ENCODE results near the gene BTAF1.
"Not testable (repeated sequence)": the region's sequence is repeated elsewhere in the genome, so short reads cannot be mapped to it uniquely, and the experiment has no call there.

The BTAF1 gene

DNA sequence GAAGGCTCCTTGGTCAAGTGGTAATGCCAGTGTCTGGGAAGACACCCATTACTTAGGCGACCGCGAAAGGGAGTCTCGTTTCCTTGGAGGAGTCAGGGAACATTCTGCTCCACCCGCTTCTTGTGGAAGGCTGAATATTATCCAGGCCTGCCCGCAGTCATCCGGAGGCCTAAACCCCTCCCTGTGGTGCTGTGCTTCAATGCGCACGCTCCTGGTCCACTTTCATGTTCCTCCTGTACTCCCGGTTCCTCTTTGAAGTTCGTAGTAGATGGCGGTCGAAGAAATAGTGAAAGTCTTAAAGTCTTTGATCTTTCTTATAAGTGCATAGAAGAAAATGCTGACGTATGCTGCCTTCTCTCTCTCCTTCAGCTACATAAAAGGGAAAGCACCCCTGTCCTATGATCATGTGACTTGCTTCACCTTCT is 29.3 kb upstream of the BTAF1 start:
- not testable (repeated sequence) for H3K4me3 ChIP-seq (ENCODE audit: insufficient read depth in 1 of 2, low read depth in 1 of 2, low read length in 2 of 2); H3K23ac ChIP-seq (ENCODE audit: low read length in 2 of 2); H2BK12ac ChIP-seq (ENCODE audit: low read length in 2 of 2); H2BK120ac ChIP-seq (ENCODE audit: low read depth, low read length); DNase-seq; H4K8ac ChIP-seq (ENCODE audit: low read length); H3K4me2 ChIP-seq (ENCODE audit: low read length, poor library complexity, severe bottlenecking); H3K27me3 ChIP-seq (ENCODE audit: control insufficient read depth in 1 of 2, insufficient read depth in 1 of 2, low read length in 2 of 2); H3K9ac ChIP-seq (ENCODE audit: low read length); H2AFZ ChIP-seq (ENCODE audit: low read depth, low read length); H2AK5ac ChIP-seq (ENCODE audit: low read length, severe bottlenecking); H3K27ac ChIP-seq (ENCODE audit: low read length, poor library complexity, severe bottlenecking); H2BK5ac ChIP-seq (ENCODE audit: low read depth, low read length, poor library complexity, severe bottlenecking); H3K79me1 ChIP-seq (replicated peaks; ENCODE audit: low read length, poor library complexity, severe bottlenecking); H3K36me3 ChIP-seq (ENCODE audit: control insufficient read depth in 1 of 2, insufficient read depth in 2 of 2, low read depth in 1 of 2, low read length in 2 of 2); H3K4me1 ChIP-seq (ENCODE audit: control insufficient read depth, insufficient read depth, low read depth, low read length); H3K9me3 ChIP-seq (ENCODE audit: control insufficient read depth, low read length); H2BK15ac ChIP-seq (ENCODE audit: low read depth, poor library complexity, severe bottlenecking); H3K18ac ChIP-seq (ENCODE audit: low read depth in 1 of 2, low read length in 2 of 2); H3K14ac ChIP-seq (ENCODE audit: low read length in 2 of 2); H3K4ac ChIP-seq (ENCODE audit: low read depth in 1 of 2, low read length in 2 of 2); H4K91ac ChIP-seq (ENCODE audit: low read length)
- WGBS = 92% methylated on average over 10 of the region's 14 CpGs

DNA sequence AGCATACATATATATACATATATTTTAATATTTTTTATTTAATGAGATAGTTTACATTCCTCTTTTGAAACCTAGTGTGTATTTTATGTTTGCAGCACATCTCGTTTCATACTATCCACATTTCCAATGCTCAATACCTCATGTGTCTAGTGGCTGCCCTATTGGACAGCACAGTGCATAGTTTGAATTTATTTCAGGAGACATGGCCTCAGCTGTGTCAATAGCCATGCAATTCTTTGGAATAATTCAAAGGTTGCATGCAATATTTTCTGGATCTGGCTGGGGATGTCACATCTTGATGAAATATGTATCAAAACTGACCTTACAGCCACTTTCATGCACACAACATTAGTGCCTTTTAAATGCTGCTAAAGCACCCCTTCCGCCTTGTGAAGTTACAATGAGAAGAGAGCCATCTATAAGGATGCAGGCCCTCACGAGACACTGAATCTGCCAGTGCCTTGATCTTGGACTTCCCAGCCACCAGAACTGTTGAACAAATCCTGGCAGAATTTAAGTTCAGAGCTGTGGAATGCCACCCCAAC is 27.3 kb upstream of the BTAF1 start:
- DNase-seq = no peak
- Histone ChIP-seq H3K4me1 (ENCODE audit: control insufficient read depth, insufficient read depth, low read depth, low read length) (peaks cover 2% of the 10 kb centered on the region), H3K27ac (ENCODE audit: low read length, poor library complexity, severe bottlenecking) (no peak overlapping the region), H3K23ac (ENCODE audit: low read length in 2 of 2) (no peak overlapping the region), H3K9me3 (ENCODE audit: control insufficient read depth, low read length) (no peaks in the 10 kb centered on the region), H2AFZ (ENCODE audit: low read depth, low read length) (no peak overlapping the region), H2BK120ac (ENCODE audit: low read depth, low read length) (no peak overlapping the region), H3K79me1 (replicated peaks; ENCODE audit: low read length, poor library complexity, severe bottlenecking) (no peaks in the 10 kb centered on the region), H2AK5ac (ENCODE audit: low read length, severe bottlenecking) (no peak overlapping the region), H3K27me3 (ENCODE audit: control insufficient read depth in 1 of 2, insufficient read depth in 1 of 2, low read length in 2 of 2) (no peaks in the 10 kb centered on the region), H3K4ac (ENCODE audit: low read depth in 1 of 2, low read length in 2 of 2) (no peak overlapping the region), H3K14ac (ENCODE audit: low read length in 2 of 2) (no peak overlapping the region), H3K4me2 (ENCODE audit: low read length, poor library complexity, severe bottlenecking) (no peak overlapping the region), H2BK15ac (ENCODE audit: low read depth, poor library complexity, severe bottlenecking) (no peak overlapping the region), H3K36me3 (ENCODE audit: control insufficient read depth in 1 of 2, insufficient read depth in 2 of 2, low read depth in 1 of 2, low read length in 2 of 2) (no peaks in the 10 kb centered on the region), H3K9ac (ENCODE audit: low read length) (no peak overlapping the region), H2BK5ac (ENCODE audit: low read depth, low read length, poor library complexity, severe bottlenecking) (no peak overlapping the region), H3K4me3 (ENCODE audit: insufficient read depth in 1 of 2, low read depth in 1 of 2, low read length in 2 of 2) (no peak overlapping the region), H4K8ac (ENCODE audit: low read length) (no peak overlapping the region), H4K91ac (ENCODE audit: low read length) (no peak overlapping the region), H2BK12ac (ENCODE audit: low read length in 2 of 2) (no peak overlapping the region), H3K18ac (ENCODE audit: low read depth in 1 of 2, low read length in 2 of 2) (no peak overlapping the region)
- 98% methylated on average over 3 of the region's 3 CpGs for WGBS

- Histone ChIP-seq H3K27me3 (ENCODE audit: control insufficient read depth in 1 of 2, insufficient read depth in 1 of 2, low read length in 2 of 2) (no peaks in the 10 kb centered on the region), H3K9me3 (ENCODE audit: control insufficient read depth, low read length) (no peaks in the 10 kb centered on the region)
- 78% methylated on average over 8 of the region's 8 CpGs for WGBS
Observed at GRCh38 chr10:91897421-91897820, 26.1 kb upstream of the BTAF1 start.

GRCh38 chr10:91901784-91902677 is 21.5 kb upstream of the BTAF1 start:
- peak; percentile 96 for DNase-seq
- Histone ChIP-seq H2AFZ (ENCODE audit: low read depth, low read length) (no peak overlapping the region), H3K79me1 (replicated peaks; ENCODE audit: low read length, poor library complexity, severe bottlenecking) (no peaks in the 10 kb centered on the region), H3K4me3 (ENCODE audit: insufficient read depth in 1 of 2, low read depth in 1 of 2, low read length in 2 of 2) (no peak overlapping the region), H4K8ac (ENCODE audit: low read length) (no peak overlapping the region), H2AK5ac (ENCODE audit: low read length, severe bottlenecking) (no peak overlapping the region), H3K18ac (ENCODE audit: low read depth in 1 of 2, low read length in 2 of 2) (peak overlapping the region in 1 of 2 experiments; percentile 43), H3K9ac (ENCODE audit: low read length) (peak overlapping the region; percentile 65), H3K4me2 (ENCODE audit: low read length, poor library complexity, severe bottlenecking) (no peak overlapping the region), H3K14ac (ENCODE audit: low read length in 2 of 2) (no peak overlapping the region), H2BK12ac (ENCODE audit: low read length in 2 of 2) (no peak overlapping the region), H4K91ac (ENCODE audit: low read length) (peak overlapping the region; percentile 27), H3K27ac (ENCODE audit: low read length, poor library complexity, severe bottlenecking) (peak overlapping the region; percentile 74), H3K9me3 (ENCODE audit: control insufficient read depth, low read length) (no peaks in the 10 kb centered on the region), H2BK120ac (ENCODE audit: low read depth, low read length) (no peak overlapping the region), H2BK5ac (ENCODE audit: low read depth, low read length, poor library complexity, severe bottlenecking) (no peak overlapping the region), H3K4ac (ENCODE audit: low read depth in 1 of 2, low read length in 2 of 2) (peak overlapping the region in 1 of 2 experiments; percentile 82), H3K23ac (ENCODE audit: low read length in 2 of 2) (no peak overlapping the region), H3K36me3 (ENCODE audit: control insufficient read depth in 1 of 2, insufficient read depth in 2 of 2, low read depth in 1 of 2, low read length in 2 of 2) (no peaks in the 10 kb centered on the region), H3K27me3 (ENCODE audit: control insufficient read depth in 1 of 2, insufficient read depth in 1 of 2, low read length in 2 of 2) (no peaks in the 10 kb centered on the region), H2BK15ac (ENCODE audit: low read depth, poor library complexity, severe bottlenecking) (no peak overlapping the region), H3K4me1 (ENCODE audit: control insufficient read depth, insufficient read depth, low read depth, low read length) (peaks cover 3% of the 10 kb centered on the region)
- 0% methylated on average over 2 of the region's 2 CpGs for WGBS

More at GRCh38 chr10:91897421-91897820, 26.1 kb upstream of the BTAF1 start:
- Histone ChIP-seq H3K14ac (ENCODE audit: low read length in 2 of 2) (no peak overlapping the region), H4K91ac (ENCODE audit: low read length) (no peak overlapping the region), H3K27ac (ENCODE audit: low read length, poor library complexity, severe bottlenecking) (no peak overlapping the region), H2BK12ac (ENCODE audit: low read length in 2 of 2) (no peak overlapping the region), H2AK5ac (ENCODE audit: low read length, severe bottlenecking) (no peak overlapping the region), H3K4me3 (ENCODE audit: insufficient read depth in 1 of 2, low read depth in 1 of 2, low read length in 2 of 2) (no peak overlapping the region), H2BK5ac (ENCODE audit: low read depth, low read length, poor library complexity, severe bottlenecking) (no peak overlapping the region), H3K4me1 (ENCODE audit: control insufficient read depth, insufficient read depth, low read depth, low read length) (no peaks in the 10 kb centered on the region), H3K9ac (ENCODE audit: low read length) (no peak overlapping the region), H3K4me2 (ENCODE audit: low read length, poor library complexity, severe bottlenecking) (no peak overlapping the region), H3K4ac (ENCODE audit: low read depth in 1 of 2, low read length in 2 of 2) (no peak overlapping the region), H2BK15ac (ENCODE audit: low read depth, poor library complexity, severe bottlenecking) (no peak overlapping the region), H3K79me1 (replicated peaks; ENCODE audit: low read length, poor library complexity, severe bottlenecking) (no peaks in the 10 kb centered on the region), H3K23ac (ENCODE audit: low read length in 2 of 2) (no peak overlapping the region), H3K36me3 (ENCODE audit: control insufficient read depth in 1 of 2, insufficient read depth in 2 of 2, low read depth in 1 of 2, low read length in 2 of 2) (no peaks in the 10 kb centered on the region), H2BK120ac (ENCODE audit: low read depth, low read length) (no peak overlapping the region), H2AFZ (ENCODE audit: low read depth, low read length) (no peak overlapping the region), H4K8ac (ENCODE audit: low read length) (no peak overlapping the region), H3K18ac (ENCODE audit: low read depth in 1 of 2, low read length in 2 of 2) (no peak overlapping the region)
- no peak for DNase-seq
